Vagina (tissue), 2 donors: ENCODE results near the gene UACA. TPM values are rescaled to one million over a fixed set of nuclear protein-coding genes. Genes with fewer than 3 reads are reported as not detected.

Source experiments
- DNase-seq, 2 donors: peaks; one replicate each; pipeline ENCODE4 v3.0.0-alpha.2; 2017; ENCODE audit errors: extremely low spot score in 2 of 2
- H3K27ac ChIP-seq: fragments of 200-600 bp; sonication (generic); one replicate; pipeline ENCODE4 v1.5.1; 2019
- H3K27me3 ChIP-seq: fragments of 200-600 bp; sonication (generic); one replicate; pipeline ENCODE4 v1.5.1; 2019
- H3K36me3 ChIP-seq, 2 donors: fragments of 200-600 bp; sonication (generic); one replicate each; pipeline ENCODE4 v1.5.1; 2017 to 2019
- H3K4me1 ChIP-seq: fragments of 200-600 bp; sonication (generic); one replicate; pipeline ENCODE4 v1.5.1; 2019
- H3K4me3 ChIP-seq, 2 donors: fragments of 200-600 bp; sonication (generic); 1 replicate in 1 of 2; 2 replicates in 1 of 2; pipeline ENCODE4 v1.5.1; 2016 to 2019
- H3K9me3 ChIP-seq: fragments of 200-600 bp; sonication (generic); one replicate; pipeline ENCODE4 v1.5.1; 2019
- CTCF ChIP-seq, 3 experiments: fragments of 450-650 bp in 2 of 3; fragments of 200-600 bp in 1 of 3; sonication (generic) in 1 of 3; IDR thresholded peaks; one replicate each; pipeline ENCODE4 v1.5.1; 2017 to 2019; ENCODE audit warnings: antibody characterized with exemption in 3 of 3, mild to moderate bottlenecking in 2 of 3, moderate library complexity in 2 of 3
- POLR2A ChIP-seq, 2 donors: fragments of 450-650 bp; IDR thresholded peaks; one replicate each; pipeline ENCODE4 v1.6.1; 2017; ENCODE audit warnings: antibody characterized with exemption in 2 of 2, mild to moderate bottlenecking in 2 of 2, moderate library complexity in 2 of 2
- POLR2AphosphoS5 ChIP-seq, 2 donors: sonication (generic); formaldehyde crosslinking; IDR thresholded peaks; one replicate each; pipeline ENCODE4 v1.9.0; 2017; ENCODE audit warnings: antibody characterized with exemption in 2 of 2, mild to moderate bottlenecking in 2 of 2, low read depth in 1 of 2; ENCODE audit not compliant: insufficient read depth in 1 of 2
- intact Hi-C: fragments of 100-400 bp; cut with DNase I; formaldehyde crosslinking; loops from one replicate; pipeline ENCODE4 v1.15.1; 2023
- total RNA-seq: library from RNA; depleted of rRNA; stranded (reverse); fragments of >200 nt; gene quantifications from one replicate; pipeline ENCODE4 v1.2.3, GENCODE V29; 2016

Gene UACA
- total RNA-seq, 1 donor from 2014 or later, result 40.3 TPM

GRCh38 chr15:70704731-70705130, 58.6 kb downstream of the UACA start:
- no peaks in the 10 kb centered on the region for H3K27me3 ChIP-seq
- no peaks in the 10 kb centered on the region for H3K36me3 ChIP-seq
- H3K27ac ChIP-seq, result no peak overlapping the region
- no peaks in the 10 kb centered on the region for H3K9me3 ChIP-seq
- peaks cover 12% of the 10 kb centered on the region for H3K4me1 ChIP-seq
- TF ChIP-seq POLR2A (IDR thresholded peaks at IDR 0.05) (no peak), POLR2AphosphoS5 (IDR thresholded peaks at IDR 0.05; ENCODE audit: insufficient read depth in 1 of 2, low read depth in 1 of 2) (no peak), CTCF (IDR thresholded peaks at IDR 0.05) (no peak)
- no peak overlapping the region for H3K4me3 ChIP-seq
- no peak for DNase-seq
- intact Hi-C loops, result no loop called here

DNA sequence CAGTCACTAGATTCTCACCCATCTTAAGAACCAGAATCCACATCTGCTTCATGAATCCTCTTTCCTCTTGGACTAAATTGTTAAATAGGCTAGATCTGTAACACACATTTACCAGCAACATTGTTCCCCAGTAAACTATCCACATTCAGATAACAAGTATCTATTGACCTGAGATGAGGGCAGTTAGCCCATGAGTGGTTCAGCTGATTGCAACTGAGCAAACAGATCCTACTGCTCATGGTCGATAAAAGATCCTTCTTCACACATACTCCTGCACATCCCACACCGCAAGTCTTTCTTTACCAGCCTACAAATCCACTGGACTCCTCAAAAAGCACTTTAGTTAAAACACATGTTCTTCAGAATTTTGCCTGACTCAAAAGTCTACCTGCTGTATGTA, 59.2 kb downstream of the UACA start:
- Histone ChIP-seq H3K9me3 (no peaks in the 10 kb centered on the region), H3K27ac (no peak overlapping the region), H3K27me3 (no peaks in the 10 kb centered on the region), H3K4me3 (no peak overlapping the region), H3K4me1 (peaks cover 13% of the 10 kb centered on the region), H3K36me3 (no peaks in the 10 kb centered on the region)
- TF ChIP-seq POLR2A (IDR thresholded peaks at IDR 0.05), result no peak
- TF ChIP-seq CTCF (IDR thresholded peaks at IDR 0.05), result no peak
- TF ChIP-seq POLR2AphosphoS5 (IDR thresholded peaks at IDR 0.05; ENCODE audit: insufficient read depth in 1 of 2, low read depth in 1 of 2), result no peak
- intact Hi-C loops, result no loop called here
- no peak for DNase-seq

- no peak overlapping the region for H3K27ac ChIP-seq
- TF ChIP-seq POLR2AphosphoS5 (IDR thresholded peaks at IDR 0.05; ENCODE audit: insufficient read depth in 1 of 2, low read depth in 1 of 2), result peak in 1 of 2 donors; percentile 31
- no peak for TF ChIP-seq CTCF (IDR thresholded peaks at IDR 0.05)
- H3K27me3 ChIP-seq, result no peaks in the 10 kb centered on the region
- H3K36me3 ChIP-seq, result no peaks in the 10 kb centered on the region
- peaks cover 22% of the 10 kb centered on the region for H3K4me1 ChIP-seq
- no peak for DNase-seq
- H3K4me3 ChIP-seq, result no peak overlapping the region
- intact Hi-C loops, result no loop called here
- no peaks in the 10 kb centered on the region for H3K9me3 ChIP-seq
These were observed 60.1 kb downstream of the UACA start for GRCh38 chr15:70703096-70703878.

DNA sequence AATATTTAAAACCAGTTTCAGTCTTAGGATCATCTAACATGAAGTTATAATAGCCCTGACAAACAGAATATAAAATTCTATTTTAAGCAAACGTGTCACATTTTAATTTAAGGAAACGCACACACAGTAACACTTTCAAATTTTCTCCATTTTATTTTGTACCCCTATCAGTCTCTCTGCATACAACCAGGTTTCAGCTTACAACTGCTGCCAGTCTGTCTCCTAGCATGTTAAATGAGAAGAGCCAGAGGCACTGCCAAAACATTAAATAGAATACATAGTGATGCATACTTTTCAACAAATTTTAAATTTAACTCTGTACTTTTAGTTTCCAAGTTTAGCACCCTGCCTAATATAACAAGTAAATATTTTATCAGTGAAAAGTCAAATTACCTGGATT, 60.8 kb downstream of the UACA start:
- no peaks in the 10 kb centered on the region for H3K27me3 ChIP-seq
- intact Hi-C loops, result no loop called here
- no peak for DNase-seq
- no peak overlapping the region for H3K27ac ChIP-seq
- H3K36me3 ChIP-seq, result no peaks in the 10 kb centered on the region
- TF ChIP-seq POLR2A (IDR thresholded peaks at IDR 0.05), result no peak
- no peak for TF ChIP-seq CTCF (IDR thresholded peaks at IDR 0.05)
- TF ChIP-seq POLR2AphosphoS5 (IDR thresholded peaks at IDR 0.05; ENCODE audit: insufficient read depth in 1 of 2, low read depth in 1 of 2), result no peak
- H3K9me3 ChIP-seq, result no peaks in the 10 kb centered on the region
- H3K4me3 ChIP-seq, result no peak overlapping the region
- H3K4me1 ChIP-seq, result peaks cover 26% of the 10 kb centered on the region

GRCh38 chr15:70701891-70702568, 61.3 kb downstream of the UACA start:
- H3K36me3 ChIP-seq, result no peaks in the 10 kb centered on the region
- H3K4me3 ChIP-seq, result no peak overlapping the region
- no peaks in the 10 kb centered on the region for H3K9me3 ChIP-seq
- peaks cover 26% of the 10 kb centered on the region for H3K4me1 ChIP-seq
- DNase-seq, result no peak
- H3K27me3 ChIP-seq, result no peaks in the 10 kb centered on the region
- peak overlapping the region; percentile 54 for H3K27ac ChIP-seq
- intact Hi-C loops, result no loop called here
- TF ChIP-seq CTCF (IDR thresholded peaks at IDR 0.05) (no peak), POLR2AphosphoS5 (IDR thresholded peaks at IDR 0.05; ENCODE audit: insufficient read depth in 1 of 2, low read depth in 1 of 2) (peak in 1 of 2 donors; percentile 24)
